ENCODE measurements around the gene CCDC68. TPM values are rescaled to one million over a fixed set of nuclear protein-coding genes. Genes with fewer than 3 reads are reported as not detected.

Gene CCDC68
- total RNA-seq, 2 donors from 2014 or later, result not detected

DNA sequence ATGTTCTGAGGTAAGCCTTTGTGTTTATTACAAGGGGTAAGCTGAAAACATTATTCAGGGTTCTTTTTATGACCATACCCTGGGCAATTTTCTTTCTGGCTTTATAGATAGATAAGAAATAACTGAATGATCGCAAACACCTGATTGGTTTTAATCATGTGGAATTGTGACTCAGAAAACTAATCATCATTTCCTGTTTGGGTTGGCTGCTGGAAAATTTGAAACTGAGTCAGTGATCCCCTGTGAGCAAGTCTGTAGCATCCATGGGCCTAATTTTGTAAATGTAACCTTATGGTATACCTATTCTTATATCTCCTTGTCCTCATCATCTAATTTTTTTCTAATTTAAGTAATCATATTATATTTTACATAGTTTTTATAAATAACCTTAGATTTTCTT is 34.3 kb downstream of the CCDC68 start:
- H3K4me3 Mint-ChIP-seq, result no peak overlapping the region
- H3K9me3 ChIP-seq (ENCODE audit: control insufficient read depth, low read length, poor library complexity, severe bottlenecking), result no peaks in the 10 kb centered on the region
- H3K36me3 Mint-ChIP-seq (ENCODE audit: low read depth), result no peaks in the 10 kb centered on the region
- DNase-seq (no peak), ATAC-seq (no peak)
- no peaks in the 10 kb centered on the region for H3K27me3 Mint-ChIP-seq
- no peaks in the 10 kb centered on the region for H3K4me1 Mint-ChIP-seq
- H3K27ac Mint-ChIP-seq, result no peak overlapping the region

GRCh38 chr18:54923339-54923956 is 35.8 kb downstream of the CCDC68 start:
- Mint-ChIP-seq H3K4me3 (no peak overlapping the region), H3K27me3 (peaks cover 7% of the 10 kb centered on the region), H3K27ac (no peak overlapping the region), H3K4me1 (no peaks in the 10 kb centered on the region), H3K36me3 (ENCODE audit: low read depth) (no peaks in the 10 kb centered on the region)
- H3K9me3 ChIP-seq (ENCODE audit: control insufficient read depth, low read length, poor library complexity, severe bottlenecking), result no peaks in the 10 kb centered on the region
- no peak for DNase-seq
- no peak for ATAC-seq

GRCh38 chr18:54919412-54919811 is 39.8 kb downstream of the CCDC68 start:
- no peak for DNase-seq
- no peak overlapping the region for H3K4me3 Mint-ChIP-seq
- no peaks in the 10 kb centered on the region for H3K4me1 Mint-ChIP-seq
- H3K36me3 Mint-ChIP-seq (ENCODE audit: low read depth), result no peaks in the 10 kb centered on the region
- no peaks in the 10 kb centered on the region for H3K9me3 ChIP-seq (ENCODE audit: control insufficient read depth, low read length, poor library complexity, severe bottlenecking)
- H3K27me3 Mint-ChIP-seq, result peaks cover 7% of the 10 kb centered on the region
- H3K27ac Mint-ChIP-seq, result no peak overlapping the region
- ATAC-seq, result no peak

DNA sequence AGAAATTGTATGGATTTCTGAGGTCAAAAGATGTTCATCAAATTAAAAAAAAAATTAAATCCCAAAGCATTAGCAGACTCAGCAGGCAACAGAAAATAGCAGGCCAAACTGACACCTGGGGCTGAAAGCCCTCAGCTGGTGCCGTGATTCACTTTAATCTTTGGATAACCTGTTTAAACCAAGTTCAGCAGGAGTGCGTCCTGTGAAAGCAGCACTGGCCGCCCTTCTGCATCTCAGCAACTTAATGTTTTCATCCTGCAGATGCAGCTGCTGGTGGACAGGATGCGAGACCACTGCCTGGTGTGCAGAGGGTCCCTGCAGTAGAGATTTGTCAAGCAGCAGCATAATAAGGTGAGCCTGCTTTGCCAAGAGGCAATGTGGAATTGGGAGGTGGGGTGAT is 41.2 kb downstream of the CCDC68 start:
- H3K9me3 ChIP-seq (ENCODE audit: control insufficient read depth, low read length, poor library complexity, severe bottlenecking), result no peaks in the 10 kb centered on the region
- ATAC-seq (no peak), DNase-seq (no peak)
- Mint-ChIP-seq H3K4me1 (no peaks in the 10 kb centered on the region), H3K36me3 (ENCODE audit: low read depth) (no peaks in the 10 kb centered on the region), H3K27ac (no peak overlapping the region), H3K27me3 (peaks cover 7% of the 10 kb centered on the region), H3K4me3 (no peak overlapping the region)

- H3K36me3 Mint-ChIP-seq (ENCODE audit: low read depth), result no peaks in the 10 kb centered on the region
- H3K9me3 ChIP-seq (ENCODE audit: control insufficient read depth, low read length, poor library complexity, severe bottlenecking), result no peaks in the 10 kb centered on the region
- H3K4me3 Mint-ChIP-seq, result no peak overlapping the region
- ATAC-seq, result no peak
- peaks cover 17% of the 10 kb centered on the region for H3K27me3 Mint-ChIP-seq
- no peak for DNase-seq
- H3K4me1 Mint-ChIP-seq, result no peaks in the 10 kb centered on the region
- H3K27ac Mint-ChIP-seq, result peak overlapping the region; percentile 27
Observed at GRCh38 chr18:54916507-54916906, 42.8 kb downstream of the CCDC68 start.

DNA sequence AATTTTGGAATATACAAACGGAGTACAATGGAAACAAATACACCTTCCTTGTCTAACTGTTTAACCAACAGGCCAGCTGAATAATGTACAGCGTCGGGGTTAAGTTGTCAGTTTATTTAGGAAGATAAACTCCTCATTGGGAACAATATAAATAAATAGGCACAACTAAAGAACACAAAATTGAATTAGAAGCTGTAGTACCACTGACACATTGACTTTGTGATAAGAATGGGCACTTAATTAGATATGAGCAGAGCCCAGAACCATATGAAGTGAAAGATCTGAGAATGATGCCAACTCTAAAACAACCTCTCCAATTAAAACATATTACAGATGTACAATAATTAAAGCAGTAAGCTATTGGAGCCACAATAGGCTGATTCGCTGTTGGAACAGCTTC is 44.4 kb downstream of the CCDC68 start:
- no peak overlapping the region for H3K4me3 Mint-ChIP-seq
- no peaks in the 10 kb centered on the region for H3K9me3 ChIP-seq (ENCODE audit: control insufficient read depth, low read length, poor library complexity, severe bottlenecking)
- DNase-seq (no peak), ATAC-seq (no peak)
- H3K4me1 Mint-ChIP-seq, result no peaks in the 10 kb centered on the region
- no peak overlapping the region for H3K27ac Mint-ChIP-seq
- no peaks in the 10 kb centered on the region for H3K36me3 Mint-ChIP-seq (ENCODE audit: low read depth)
- peaks cover 17% of the 10 kb centered on the region for H3K27me3 Mint-ChIP-seq

DNA sequence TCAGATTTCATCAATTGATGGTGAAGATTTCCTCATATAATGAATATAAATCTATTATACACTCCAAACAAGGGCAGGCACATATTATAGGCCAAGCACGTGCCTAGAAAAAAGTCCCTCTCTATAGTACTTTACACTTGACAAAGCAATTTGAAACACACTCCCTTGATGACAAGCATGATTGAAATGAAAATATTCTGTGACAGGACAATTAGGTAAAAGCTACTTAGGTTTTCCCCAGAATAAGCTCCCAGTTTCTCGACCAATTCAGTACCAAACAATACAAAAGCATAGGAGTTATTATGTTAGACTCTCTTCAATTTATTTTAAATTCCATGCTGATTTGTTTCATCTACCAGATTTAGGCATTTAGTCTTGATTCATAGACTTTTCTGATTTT is 47.7 kb downstream of the CCDC68 start:
- no peaks in the 10 kb centered on the region for H3K36me3 Mint-ChIP-seq (ENCODE audit: low read depth)
- no peak overlapping the region for H3K27ac Mint-ChIP-seq
- ATAC-seq, result no peak

GRCh38 chr18:54910161-54910919 is 48.9 kb downstream of the CCDC68 start:
- H3K9me3 ChIP-seq (ENCODE audit: control insufficient read depth, low read length, poor library complexity, severe bottlenecking), result no peaks in the 10 kb centered on the region
- H3K4me3 Mint-ChIP-seq, result no peak overlapping the region
- H3K27ac Mint-ChIP-seq, result no peak overlapping the region
- H3K36me3 Mint-ChIP-seq (ENCODE audit: low read depth), result no peaks in the 10 kb centered on the region
- H3K4me1 Mint-ChIP-seq, result no peaks in the 10 kb centered on the region
- DNase-seq (no peak), ATAC-seq (no peak)
- H3K27me3 Mint-ChIP-seq, result peaks cover 17% of the 10 kb centered on the region

More for the DNA sequence above, 47.7 kb downstream of the CCDC68 start:
- no peaks in the 10 kb centered on the region for H3K9me3 ChIP-seq (ENCODE audit: control insufficient read depth, low read length, poor library complexity, severe bottlenecking)
- Mint-ChIP-seq H3K27me3 (peaks cover 17% of the 10 kb centered on the region), H3K4me1 (no peaks in the 10 kb centered on the region), H3K4me3 (no peak overlapping the region)
- no peak for DNase-seq

DNA sequence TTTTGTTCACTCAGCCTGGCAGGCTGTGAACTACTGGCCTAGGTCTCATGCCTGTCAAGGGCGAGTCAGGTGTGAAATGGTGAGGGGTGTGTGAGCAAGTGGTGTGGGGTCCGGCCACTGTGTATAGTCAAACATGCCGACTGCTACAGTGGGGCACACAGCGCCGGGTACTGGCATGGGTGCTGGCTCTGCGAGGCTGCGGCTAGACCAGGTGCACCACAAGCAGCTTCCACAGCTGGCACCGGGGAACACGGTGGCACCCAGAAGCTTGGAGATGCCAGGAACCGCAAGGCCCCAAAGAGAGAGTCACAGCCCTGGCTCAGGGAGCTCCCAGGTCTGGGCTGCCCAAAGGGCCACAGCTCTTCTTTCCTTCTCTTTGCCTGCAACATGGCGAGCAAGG is 49.7 kb downstream of the CCDC68 start:
- no peaks in the 10 kb centered on the region for H3K9me3 ChIP-seq (ENCODE audit: control insufficient read depth, low read length, poor library complexity, severe bottlenecking)
- no peaks in the 10 kb centered on the region for H3K4me1 Mint-ChIP-seq
- no peak overlapping the region for H3K27ac Mint-ChIP-seq
- no peaks in the 10 kb centered on the region for H3K36me3 Mint-ChIP-seq (ENCODE audit: low read depth)
- H3K4me3 Mint-ChIP-seq, result no peak overlapping the region
- peaks cover 17% of the 10 kb centered on the region for H3K27me3 Mint-ChIP-seq
- DNase-seq, result no peak
- ATAC-seq, result no peak

DNA sequence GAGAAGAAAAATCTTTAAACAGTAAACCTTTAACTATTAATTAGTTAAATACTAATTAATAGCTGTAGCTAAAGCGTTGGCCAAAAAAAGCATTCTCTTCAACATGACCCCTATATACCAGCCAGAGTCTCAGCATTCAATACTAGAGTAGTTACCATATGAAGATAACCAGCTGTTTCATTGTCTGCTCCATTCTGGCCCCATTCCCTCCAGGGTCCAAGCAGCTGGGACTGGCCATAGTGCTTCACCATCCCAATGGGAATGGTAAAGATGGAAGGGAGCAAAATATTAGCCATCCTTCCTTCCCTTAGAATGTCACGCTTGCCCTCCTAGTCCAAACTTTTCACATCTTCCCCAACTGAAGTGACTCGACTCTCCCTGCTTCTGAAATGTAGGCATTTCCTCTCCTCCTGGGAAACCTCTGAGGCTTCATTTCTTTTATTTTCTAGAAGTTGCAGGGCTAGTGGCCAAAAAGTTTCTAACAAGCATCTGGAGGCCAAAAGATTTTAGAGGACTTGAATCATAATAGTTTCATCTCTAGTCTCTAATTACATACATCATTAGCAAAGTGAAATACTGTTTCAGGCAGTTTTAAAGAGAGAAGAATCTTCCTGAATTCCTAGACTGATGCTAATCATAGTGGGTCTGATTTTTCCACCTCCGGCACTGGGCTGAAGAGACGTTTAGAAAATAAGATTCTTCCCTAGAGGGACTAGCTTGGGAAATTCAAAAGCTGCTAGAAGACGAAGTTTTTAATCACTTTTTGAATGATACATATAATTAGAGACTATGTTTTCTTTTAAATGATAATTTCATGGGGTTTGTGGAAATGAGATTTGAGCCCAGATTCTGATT is 52.7 kb downstream of the CCDC68 start:
- Mint-ChIP-seq H3K36me3 (ENCODE audit: low read depth) (no peaks in the 10 kb centered on the region), H3K4me3 (no peak overlapping the region), H3K27me3 (peaks cover 7% of the 10 kb centered on the region), H3K27ac (no peak overlapping the region), H3K4me1 (no peaks in the 10 kb centered on the region)
- no peak for DNase-seq
- no peak for ATAC-seq
- H3K9me3 ChIP-seq (ENCODE audit: control insufficient read depth, low read length, poor library complexity, severe bottlenecking), result no peaks in the 10 kb centered on the region

DNA sequence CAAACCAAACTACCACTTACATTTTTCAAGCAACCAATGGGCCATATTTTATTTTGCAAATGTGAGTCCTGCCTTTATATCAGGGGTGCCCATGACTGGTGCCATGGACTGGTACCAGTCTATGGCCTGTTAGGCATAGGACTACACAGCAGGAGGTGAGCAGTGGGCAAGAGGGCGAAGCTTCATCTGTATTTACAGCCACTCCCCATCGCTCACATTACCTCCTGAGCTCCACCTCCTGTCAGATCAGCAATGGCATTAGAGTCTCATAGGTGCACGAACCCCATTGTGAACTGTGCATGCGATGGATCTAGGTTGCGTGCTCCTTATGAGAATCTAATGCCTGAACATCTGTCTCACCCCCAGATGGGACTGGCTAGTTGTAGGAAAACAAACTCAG is 53.6 kb downstream of the CCDC68 start:
- DNase-seq (no peak), ATAC-seq (no peak)
- peaks cover 7% of the 10 kb centered on the region for H3K27me3 Mint-ChIP-seq
- no peaks in the 10 kb centered on the region for H3K4me1 Mint-ChIP-seq
- no peaks in the 10 kb centered on the region for H3K36me3 Mint-ChIP-seq (ENCODE audit: low read depth)
- no peaks in the 10 kb centered on the region for H3K9me3 ChIP-seq (ENCODE audit: control insufficient read depth, low read length, poor library complexity, severe bottlenecking)
- H3K4me3 Mint-ChIP-seq, result no peak overlapping the region
- H3K27ac Mint-ChIP-seq, result no peak overlapping the region

- ATAC-seq (no peak), DNase-seq (no peak)
- Mint-ChIP-seq H3K4me3 (no peak overlapping the region), H3K4me1 (no peaks in the 10 kb centered on the region), H3K27ac (no peak overlapping the region), H3K27me3 (peaks cover 7% of the 10 kb centered on the region), H3K36me3 (ENCODE audit: low read depth) (no peaks in the 10 kb centered on the region)
- H3K9me3 ChIP-seq (ENCODE audit: control insufficient read depth, low read length, poor library complexity, severe bottlenecking), result no peaks in the 10 kb centered on the region
Observed at GRCh38 chr18:54904581-54904980, 54.7 kb downstream of the CCDC68 start.

DNA sequence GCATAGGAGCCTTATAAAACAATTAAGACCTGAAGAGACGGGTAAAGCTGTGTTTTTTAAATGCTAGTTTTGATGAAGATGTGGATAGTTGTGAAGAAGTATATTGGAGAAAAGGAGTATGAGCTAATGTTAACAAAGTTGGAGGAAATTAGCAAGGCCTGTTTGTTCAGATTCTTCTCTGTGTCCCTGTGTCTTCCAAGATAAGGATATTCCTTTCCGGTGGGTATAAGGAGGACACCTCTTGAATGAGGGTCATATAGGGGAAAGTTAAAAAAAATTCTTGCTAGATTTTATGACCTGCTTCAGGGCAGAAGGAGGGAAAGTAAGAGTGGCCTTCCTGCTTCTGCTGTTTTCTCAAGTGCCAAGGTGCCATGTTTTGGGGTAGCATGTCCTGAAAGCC is 59.0 kb downstream of the CCDC68 start:
- DNase-seq (no peak), ATAC-seq (no peak)
- Mint-ChIP-seq H3K27me3 (no peaks in the 10 kb centered on the region), H3K4me1 (no peaks in the 10 kb centered on the region), H3K4me3 (no peak overlapping the region), H3K36me3 (ENCODE audit: low read depth) (no peaks in the 10 kb centered on the region), H3K27ac (no peak overlapping the region)
- no peaks in the 10 kb centered on the region for H3K9me3 ChIP-seq (ENCODE audit: control insufficient read depth, low read length, poor library complexity, severe bottlenecking)

Measured in T-helper 17 cell (primary cell).